GM12892 (cell line): Measurements from ENCODE around the gene MOB2. TPM values are rescaled to one million over a fixed set of nuclear protein-coding genes. Genes with fewer than 3 reads are reported as not detected.

Experiments
- DNase-seq: peaks from one replicate; pipeline ENCODE4 v3.0.0; 2011; ENCODE audit not compliant: insufficient read length
- FAIRE-seq: peaks from 2 replicates; lab custom pipeline; 2011; peaks lifted over from hg19 to GRCh38; lab: Jason Lieb, UNC
- POLR2A ChIP-seq: IDR thresholded peaks from 2 replicates; pipeline ENCODE4 v1.6.1; 2011; ENCODE audit warnings: low read depth, low read length, control low read depth
- POLR2AphosphoS5 ChIP-seq: IDR thresholded peaks from 2 replicates; pipeline ENCODE4 v1.6.1; 2011; ENCODE audit warnings: low read depth, low read length, control low read depth
- TAF1 ChIP-seq: IDR thresholded peaks from 2 replicates; pipeline ENCODE4 v1.6.1; 2011; ENCODE audit warnings: low read depth, mild to moderate bottlenecking, control low read depth, low read length, borderline replicate concordance
- polyA plus RNA-seq: library from polyadenylated mRNA; unstranded; fragments of >200 nt; gene quantifications from one replicate; pipeline ENCODE4 v1.2.1, GENCODE V29; 2012; ENCODE audit warnings: missing spikeins, inconsistent platforms; ENCODE audit not compliant: missing spikeins

The MOB2 gene, protein sequence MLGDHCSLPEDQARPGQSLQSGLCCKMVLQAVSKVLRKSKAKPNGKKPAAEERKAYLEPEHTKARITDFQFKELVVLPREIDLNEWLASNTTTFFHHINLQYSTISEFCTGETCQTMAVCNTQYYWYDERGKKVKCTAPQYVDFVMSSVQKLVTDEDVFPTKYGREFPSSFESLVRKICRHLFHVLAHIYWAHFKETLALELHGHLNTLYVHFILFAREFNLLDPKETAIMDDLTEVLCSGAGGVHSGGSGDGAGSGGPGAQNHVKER
- 13.3 TPM for polyA plus RNA-seq

DNA sequence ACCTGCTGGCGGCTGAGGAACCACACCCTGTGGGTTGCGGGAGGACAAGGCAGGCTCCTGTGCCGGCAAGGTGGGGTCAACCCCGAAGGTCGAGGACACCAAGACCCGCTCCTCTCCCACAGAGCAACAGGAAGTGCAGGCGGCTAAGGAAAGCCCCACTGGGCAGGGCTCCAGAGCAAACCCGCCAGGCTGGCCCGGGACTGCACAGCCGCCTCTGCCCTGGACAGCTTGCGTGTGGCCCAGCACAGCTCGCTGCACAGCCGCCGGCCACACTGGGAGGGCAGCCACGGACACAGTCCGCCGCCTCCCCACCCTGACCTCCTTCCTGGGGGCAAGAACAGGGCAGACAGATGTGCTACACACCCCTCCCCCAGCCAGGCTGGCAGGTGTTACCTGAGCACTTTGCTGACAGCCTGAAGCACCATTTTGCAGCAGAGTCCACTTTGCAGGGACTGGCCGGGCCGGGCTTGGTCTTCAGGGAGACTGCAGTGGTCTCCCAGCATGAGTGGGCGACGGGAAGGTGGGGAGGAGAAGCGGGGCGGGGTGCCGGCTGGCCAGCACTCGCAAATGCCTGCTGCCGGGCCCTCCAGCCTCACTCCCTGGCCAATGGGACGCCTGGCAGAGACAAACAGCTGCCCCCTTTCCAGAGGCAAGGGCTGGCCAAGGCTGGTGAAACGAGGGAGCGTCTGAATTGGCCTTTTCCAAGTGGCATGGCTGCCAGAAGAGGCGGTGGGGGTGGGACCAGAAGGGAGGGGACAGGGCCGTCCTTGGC, at the start of gene MOB2:
Gene MOB2 (minus strand): TSS at position 726 of the 772 bp plus-strand sequence. CDS start 223 bp downstream, at position 503.
- DNase-seq (no peak), FAIRE-seq (no peak)
- no peak for TF ChIP-seq POLR2A
- no peak for TF ChIP-seq TAF1
- TF ChIP-seq POLR2AphosphoS5 = no peak

DNA sequence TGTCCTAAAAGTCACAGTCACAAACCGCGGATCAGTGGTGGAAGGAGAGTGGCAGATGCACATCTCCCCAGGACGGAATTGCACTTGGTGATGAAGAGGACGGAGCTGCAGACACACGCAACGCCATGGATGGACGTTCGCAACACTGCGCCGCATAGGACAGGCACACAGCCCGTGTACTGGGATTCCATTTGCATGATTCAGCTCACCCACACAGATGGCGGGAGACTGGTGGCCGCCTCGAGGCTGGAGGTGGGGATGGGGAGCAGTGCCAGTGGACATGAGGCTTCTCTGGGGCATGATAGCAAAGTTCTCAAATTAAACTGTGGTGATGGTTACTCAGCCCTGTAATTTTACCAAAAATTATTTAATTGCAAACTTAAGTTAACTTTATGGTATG, 48.1 kb upstream of the MOB2 start:
- FAIRE-seq = no peak
- no peak for TF ChIP-seq POLR2A
- no peak for TF ChIP-seq POLR2AphosphoS5
- TF ChIP-seq TAF1 = no peak
- no peak for DNase-seq

DNA sequence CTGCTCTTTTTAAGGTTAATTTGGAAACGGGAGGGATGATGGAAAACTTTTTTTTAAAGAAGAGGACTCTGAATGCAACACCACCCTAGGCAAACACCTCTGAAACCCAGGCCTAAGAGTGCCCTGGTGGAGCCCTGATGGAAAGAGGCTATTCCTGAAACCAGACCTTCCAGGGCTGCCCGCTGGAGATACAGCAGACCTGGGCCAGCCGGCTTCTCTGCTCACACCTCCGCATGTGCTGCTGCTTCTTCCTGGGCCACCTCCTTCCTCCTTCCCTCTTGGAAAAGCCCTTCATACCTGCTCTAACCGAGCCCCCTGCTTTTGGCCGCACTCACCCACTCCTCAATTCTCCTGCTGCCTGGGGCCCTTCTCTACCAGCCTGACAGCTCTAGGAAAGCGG, 47.6 kb upstream of the MOB2 start:
- TF ChIP-seq POLR2AphosphoS5 = no peak
- TF ChIP-seq TAF1 = no peak
- TF ChIP-seq POLR2A = no peak
- DNase-seq (no peak), FAIRE-seq (no peak)

DNA sequence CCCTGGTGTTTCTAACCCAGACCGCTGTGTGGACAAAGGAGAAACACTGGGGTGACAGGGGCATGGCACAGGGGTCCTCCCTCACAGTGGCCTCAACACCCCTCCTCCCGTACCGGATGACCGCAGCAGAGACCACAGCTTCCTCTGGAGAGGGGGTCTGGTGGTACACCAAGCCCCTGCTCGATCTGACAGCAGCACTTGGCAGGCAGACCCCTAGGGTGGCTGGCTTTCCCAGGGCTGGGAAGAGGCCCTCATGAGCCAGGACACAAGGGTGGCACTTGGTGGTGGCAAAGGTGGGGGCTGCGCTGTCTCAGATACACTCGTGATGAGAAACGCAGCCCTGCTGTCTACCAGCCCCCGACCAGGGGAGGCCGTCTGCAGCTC, 46.8 kb upstream of the MOB2 start:
- TF ChIP-seq POLR2A (no peak), POLR2AphosphoS5 (no peak), TAF1 (no peak)
- DNase-seq = no peak
- no peak for FAIRE-seq

DNA sequence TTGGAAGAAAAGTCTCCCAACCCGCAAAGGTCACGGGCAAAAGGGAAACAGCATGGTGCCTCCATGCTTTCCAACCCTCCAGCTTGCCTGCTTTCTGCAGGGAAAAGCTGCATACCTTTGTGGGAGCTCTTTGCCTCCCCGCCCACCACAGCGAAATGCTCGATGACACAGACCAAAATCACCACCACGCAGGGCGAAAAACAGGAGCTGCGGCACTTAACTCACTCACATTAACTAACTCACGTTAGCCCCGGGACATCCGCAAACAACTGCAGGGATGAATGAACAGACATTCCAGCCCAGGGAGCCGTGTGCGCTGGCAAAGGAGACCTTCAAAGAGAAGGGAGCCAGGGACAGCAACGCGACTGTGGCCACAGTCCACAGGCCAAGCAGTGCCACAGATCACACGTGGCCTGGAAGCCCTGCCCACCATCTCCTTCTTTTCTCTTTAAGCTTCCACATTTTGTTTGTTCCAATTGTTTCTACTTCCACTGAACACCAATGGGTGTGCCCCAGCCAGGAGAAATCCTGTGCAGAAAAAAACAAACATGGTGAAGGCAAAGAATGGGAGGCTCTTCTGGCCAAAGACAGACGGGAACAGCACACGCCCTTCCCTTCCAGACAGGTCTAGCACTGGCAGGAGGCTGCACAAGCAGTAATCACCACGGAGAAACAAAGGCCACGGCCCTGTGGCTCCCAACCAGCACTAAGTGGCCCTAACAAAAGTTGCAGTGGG, 46.2 kb upstream of the MOB2 start:
- FAIRE-seq (no peak), DNase-seq (no peak)
- no peak for TF ChIP-seq TAF1
- TF ChIP-seq POLR2A = no peak
- TF ChIP-seq POLR2AphosphoS5 = no peak

DNA sequence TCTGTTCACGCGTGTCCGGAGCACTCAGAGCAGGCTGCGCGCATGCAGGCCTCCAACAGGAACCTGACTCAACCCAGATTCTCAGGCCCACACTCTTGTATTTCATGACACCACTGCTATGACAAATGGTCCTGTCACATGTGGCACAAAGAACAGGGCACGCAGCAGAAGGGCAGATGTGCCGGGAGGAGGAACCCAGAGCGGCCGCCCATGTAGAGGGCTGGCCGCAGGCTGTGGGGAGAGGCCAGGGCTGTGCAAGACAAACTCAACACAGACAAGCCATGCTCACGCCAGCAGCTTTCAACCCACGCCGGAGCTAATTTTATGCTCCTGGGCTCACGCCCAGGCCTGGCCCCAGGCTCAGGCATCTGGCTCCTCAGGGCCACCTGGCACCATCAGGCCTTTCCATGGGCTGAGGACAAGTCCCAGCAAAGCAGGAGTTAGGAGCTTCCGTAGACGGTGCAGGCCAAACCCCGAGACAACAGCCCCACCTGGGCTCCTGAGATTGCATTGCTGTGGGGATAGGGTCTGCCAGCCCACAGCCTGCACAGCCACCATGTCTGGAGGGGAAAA, 45.5 kb upstream of the MOB2 start:
- no peak for DNase-seq
- TF ChIP-seq POLR2A (no peak), POLR2AphosphoS5 (no peak), TAF1 (no peak)
- FAIRE-seq = no peak

DNA sequence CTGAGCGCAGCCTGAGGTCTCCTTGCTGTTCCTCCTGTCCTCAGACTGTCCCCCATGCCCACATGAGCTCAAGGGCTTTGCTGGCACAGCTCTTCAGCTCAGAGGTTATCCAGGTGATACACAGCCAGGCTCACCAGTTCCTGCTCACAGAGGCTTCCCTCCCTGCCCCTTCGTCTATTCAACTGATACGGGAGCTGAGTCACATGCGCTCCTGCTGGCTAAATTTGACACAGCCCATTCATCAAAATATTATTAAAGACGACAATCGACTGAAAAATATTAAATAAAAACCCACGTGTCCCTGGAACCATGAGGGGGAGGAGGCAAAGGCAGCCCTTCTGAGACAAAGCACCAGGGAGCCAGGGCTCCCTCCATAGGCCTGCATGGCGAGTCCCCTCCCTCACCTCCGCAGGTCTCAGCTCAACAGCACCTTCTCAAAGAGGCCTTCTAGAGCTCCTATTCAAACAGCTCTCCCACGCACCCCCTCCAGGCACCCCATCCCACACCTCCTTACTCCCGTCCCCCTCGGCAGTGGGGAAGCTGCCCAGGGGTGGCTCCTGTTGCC, 45.0 kb upstream of the MOB2 start:
- no peak for TF ChIP-seq TAF1
- TF ChIP-seq POLR2A = no peak
- TF ChIP-seq POLR2AphosphoS5 = no peak
- no peak for FAIRE-seq
- DNase-seq = no peak

DNA sequence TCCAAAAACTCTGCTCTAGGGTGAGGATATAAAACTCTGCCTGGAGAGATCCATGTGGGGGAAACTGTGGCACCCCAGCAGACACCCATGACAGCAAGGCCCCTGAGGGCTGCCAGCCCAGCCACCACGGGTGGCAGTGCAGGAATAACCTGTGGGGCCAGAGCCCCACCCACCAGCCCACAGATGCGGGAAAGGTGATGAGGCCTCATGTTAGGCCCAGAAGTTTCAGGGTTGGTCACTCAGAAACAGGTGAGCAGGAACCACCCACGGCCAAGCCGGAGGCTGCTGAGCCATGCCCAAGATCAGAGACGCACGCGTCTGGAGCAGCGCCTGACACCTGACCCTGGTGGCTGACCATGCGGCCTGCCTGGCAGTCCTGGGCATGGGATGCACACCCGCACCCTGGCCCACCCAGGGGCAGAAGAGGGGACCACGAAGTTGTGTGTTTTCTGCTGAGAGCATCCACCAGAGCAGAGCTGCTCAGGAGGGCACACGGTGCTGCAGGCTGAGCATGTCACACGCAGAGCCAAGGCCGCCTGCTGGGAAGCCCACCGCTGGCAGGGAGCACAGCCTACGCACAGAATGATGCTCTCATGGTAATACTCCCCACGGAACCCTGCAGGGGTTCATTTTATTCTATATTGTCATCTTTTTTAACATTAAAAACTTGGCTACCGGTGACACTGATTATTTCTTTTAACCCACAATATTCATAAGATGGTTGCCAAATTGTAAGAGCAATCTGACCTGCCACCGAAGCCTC, 44.3 kb upstream of the MOB2 start:
- TF ChIP-seq POLR2A = no peak
- TF ChIP-seq POLR2AphosphoS5 = no peak
- TF ChIP-seq TAF1 = no peak
- FAIRE-seq = peak; percentile 14
- no peak for DNase-seq

DNA sequence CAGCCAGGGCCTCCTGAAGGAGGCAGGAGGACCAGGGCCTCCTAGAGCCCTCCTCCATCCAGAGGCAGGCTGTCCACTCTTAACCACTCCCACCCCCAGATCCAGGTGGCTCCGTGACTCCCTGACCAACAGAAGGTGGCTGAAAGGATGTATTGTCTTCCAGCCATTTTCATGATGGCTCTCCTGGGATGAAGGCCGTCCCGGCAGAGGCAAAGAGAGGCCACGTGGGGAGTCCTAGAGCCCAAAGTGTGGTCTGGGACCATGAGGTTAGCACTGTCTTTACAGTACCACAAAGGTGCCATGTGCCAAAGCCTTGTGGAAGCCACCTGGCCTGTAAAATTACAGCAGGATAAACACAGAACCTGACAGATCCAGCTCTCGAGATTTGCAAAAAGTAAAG, 43.2 kb upstream of the MOB2 start:
- FAIRE-seq (no peak), DNase-seq (no peak)

DNA sequence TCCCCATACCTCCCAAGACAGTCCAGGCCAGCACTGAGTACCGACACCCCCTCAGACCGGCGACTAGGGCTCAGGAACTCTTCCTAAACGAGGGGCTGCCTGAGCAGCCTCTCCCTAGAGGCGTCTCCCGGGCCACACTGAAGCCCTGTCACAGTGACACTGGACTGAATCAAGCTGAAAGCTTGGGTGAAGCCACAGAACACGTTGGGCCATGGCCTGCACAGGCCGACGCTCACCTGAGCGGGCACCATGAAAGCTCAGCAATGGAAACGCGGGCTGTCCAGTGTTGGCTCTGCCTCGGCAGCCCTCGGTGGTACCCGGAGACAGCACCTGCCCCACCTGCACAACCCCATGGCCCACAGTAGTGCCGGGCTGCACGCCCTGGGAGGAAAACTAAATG, 42.7 kb upstream of the MOB2 start:
- no peak for TF ChIP-seq POLR2AphosphoS5
- TF ChIP-seq TAF1 = no peak
- TF ChIP-seq POLR2A = no peak
- no peak for FAIRE-seq
- DNase-seq = no peak

More for the DNA sequence above, 43.2 kb upstream of the MOB2 start:
- TF ChIP-seq POLR2AphosphoS5 (no peak), TAF1 (no peak), POLR2A (no peak)
